ENCODE results near the gene TBC1D16. TPM values are rescaled to one million over a fixed set of nuclear protein-coding genes. Genes with fewer than 3 reads are reported as not detected.

The TBC1D16 gene
- total RNA-seq, 2 donors from 2014 or later: 1.6 to 1.8 TPM

- Mint-ChIP-seq H3K36me3 (ENCODE audit: low read depth) (no peaks in the 10 kb centered on the region), H3K9me3 (no peaks in the 10 kb centered on the region), H3K27ac (no peak overlapping the region), H3K27me3 (no peaks in the 10 kb centered on the region), H3K4me1 (no peaks in the 10 kb centered on the region), H3K4me3 (no peak overlapping the region)
- no peak for ATAC-seq (replicated peaks)
Observed at GRCh38 chr17:80024206-80024972, 11.3 kb downstream of the TBC1D16 start.

DNA sequence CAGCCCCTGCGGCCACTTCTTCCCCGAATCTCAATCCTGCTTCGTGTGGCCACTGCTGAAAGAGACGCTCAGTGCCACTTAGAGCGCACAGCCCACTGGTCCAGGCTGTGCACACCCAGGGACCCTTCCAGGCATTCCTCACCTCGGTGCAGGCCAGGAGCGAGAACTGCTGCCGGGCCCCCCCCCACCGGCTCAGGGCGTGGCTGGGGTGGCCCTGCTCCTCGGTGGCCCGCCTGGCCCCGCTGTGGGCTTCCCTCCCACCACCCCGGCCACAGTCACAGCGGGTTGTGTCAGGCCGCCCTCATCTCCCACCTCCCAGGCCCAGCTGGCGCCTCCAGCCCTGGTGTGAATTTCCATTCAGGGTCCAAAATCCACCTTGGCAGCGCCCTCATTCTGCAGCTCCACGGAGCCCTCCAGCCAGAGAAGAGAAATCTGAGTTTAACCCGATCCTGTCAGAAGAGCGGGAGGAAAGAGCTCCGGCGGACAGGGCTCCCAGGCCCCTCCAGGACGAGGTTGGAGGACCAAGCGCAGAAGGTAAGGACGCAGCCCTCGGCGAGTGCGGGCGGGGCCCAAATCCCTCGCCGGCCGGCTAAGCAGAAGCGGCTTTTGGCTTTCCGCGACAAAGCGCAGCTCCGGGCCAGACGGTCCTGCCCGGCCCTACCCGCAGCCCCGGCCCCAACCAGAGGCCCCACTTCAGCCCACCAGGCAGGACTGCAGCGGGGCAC lies 12.0 kb downstream of the TBC1D16 start:
- no peak overlapping the region for H3K27ac Mint-ChIP-seq
- no peak for ATAC-seq (replicated peaks)
- no peaks in the 10 kb centered on the region for H3K4me1 Mint-ChIP-seq
- H3K4me3 Mint-ChIP-seq: no peak overlapping the region
- no peaks in the 10 kb centered on the region for H3K9me3 Mint-ChIP-seq
- no peaks in the 10 kb centered on the region for H3K27me3 Mint-ChIP-seq
- H3K36me3 Mint-ChIP-seq (ENCODE audit: low read depth): no peaks in the 10 kb centered on the region

DNA sequence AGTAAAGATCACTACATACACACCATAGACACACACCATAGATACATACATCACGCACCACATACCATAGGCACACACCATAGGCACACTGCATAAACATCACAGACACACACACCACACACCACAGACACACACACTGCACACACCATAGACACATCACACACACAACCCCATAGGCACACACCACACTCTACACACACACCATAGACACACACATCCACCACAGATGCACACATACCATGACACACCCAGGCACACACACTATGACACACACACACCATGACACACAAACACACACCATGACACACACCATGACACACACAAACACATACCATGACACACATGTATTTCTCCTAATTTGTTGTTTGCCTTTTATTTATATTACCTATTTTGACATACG lies 14.1 kb downstream of the TBC1D16 start:
- no peaks in the 10 kb centered on the region for H3K9me3 Mint-ChIP-seq
- no peaks in the 10 kb centered on the region for H3K27me3 Mint-ChIP-seq
- H3K4me1 Mint-ChIP-seq: no peaks in the 10 kb centered on the region
- no peak for ATAC-seq (replicated peaks)
- no peak overlapping the region for H3K4me3 Mint-ChIP-seq
- H3K36me3 Mint-ChIP-seq (ENCODE audit: low read depth): no peaks in the 10 kb centered on the region
- H3K27ac Mint-ChIP-seq: no peak overlapping the region

DNA sequence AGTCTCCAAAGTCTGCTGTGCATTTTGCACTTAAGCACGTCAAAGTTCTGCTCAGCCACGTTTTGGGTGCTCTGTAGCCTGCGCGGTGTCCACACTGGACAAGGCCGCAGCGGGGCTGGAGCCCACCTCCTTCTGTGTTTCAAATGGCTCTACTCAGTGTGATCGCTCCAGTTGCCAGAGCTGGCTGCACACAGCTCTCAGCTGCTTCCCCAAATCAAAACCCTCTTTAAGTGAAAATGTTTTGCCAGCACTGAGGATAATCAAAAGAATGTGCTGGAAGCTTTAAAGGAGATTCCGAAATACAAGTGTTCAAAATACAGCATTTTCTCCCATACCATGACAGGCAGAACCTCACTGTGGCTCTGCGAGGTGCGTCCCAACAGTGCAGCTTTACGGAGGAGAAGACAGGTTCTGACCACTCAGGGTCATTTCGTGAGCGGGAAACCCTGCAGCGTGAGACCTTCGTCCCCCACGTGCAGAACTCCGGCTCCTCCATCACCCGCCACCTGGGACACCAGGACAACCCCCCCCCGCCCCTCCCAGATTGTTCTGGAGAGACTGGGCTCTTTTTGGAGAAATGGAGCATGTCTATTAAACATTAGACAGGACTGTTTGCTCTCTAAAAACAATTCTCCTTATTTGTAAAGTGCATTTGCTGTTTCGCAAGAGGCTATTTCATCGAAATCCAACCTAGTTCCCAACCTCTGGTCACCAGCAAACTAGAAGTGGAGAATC lies 16.6 kb downstream of the TBC1D16 start:
- no peaks in the 10 kb centered on the region for H3K4me1 Mint-ChIP-seq
- H3K27me3 Mint-ChIP-seq: no peaks in the 10 kb centered on the region
- no peaks in the 10 kb centered on the region for H3K9me3 Mint-ChIP-seq
- no peak overlapping the region for H3K27ac Mint-ChIP-seq
- ATAC-seq (replicated peaks): no peak
- no peaks in the 10 kb centered on the region for H3K36me3 Mint-ChIP-seq (ENCODE audit: low read depth)
- no peak overlapping the region for H3K4me3 Mint-ChIP-seq

DNA sequence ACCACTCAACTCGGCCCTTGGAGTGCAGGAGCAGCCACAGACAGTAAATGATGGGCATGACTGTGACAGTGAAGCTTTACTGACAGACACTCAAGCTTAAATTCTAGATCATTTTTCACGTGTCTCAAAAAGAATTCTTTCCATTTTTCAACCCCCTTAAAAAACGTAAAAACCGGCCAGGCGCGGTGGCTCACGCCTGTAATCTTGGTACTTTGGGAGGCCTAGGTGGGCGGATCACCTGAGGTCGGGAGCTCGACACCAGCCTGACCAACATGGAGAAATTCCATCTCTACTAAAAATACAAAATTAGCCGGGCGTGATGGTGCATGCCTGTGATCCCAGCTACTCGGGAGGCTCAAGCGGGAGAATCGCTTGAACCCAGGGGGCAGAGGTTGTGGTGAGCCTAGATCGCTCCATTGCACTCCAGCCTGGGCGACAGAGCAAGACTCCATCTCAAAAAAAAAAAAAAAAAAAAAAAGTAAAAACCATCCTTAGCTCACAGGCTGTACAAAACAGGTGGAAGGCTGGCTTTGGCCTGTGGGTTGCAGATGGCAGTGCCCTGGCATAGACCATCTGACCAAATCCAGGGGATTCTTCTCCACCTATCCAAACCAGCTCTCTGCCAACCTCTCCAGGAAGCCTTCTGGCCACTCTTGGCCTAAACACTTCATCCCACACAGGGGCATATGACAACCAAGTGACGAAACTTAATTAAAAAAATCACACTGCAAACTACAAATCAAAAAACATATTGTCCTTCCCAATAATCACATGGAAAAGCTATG lies 18.3 kb downstream of the TBC1D16 start:
- Mint-ChIP-seq H3K4me1 (no peaks in the 10 kb centered on the region), H3K36me3 (ENCODE audit: low read depth) (no peaks in the 10 kb centered on the region), H3K27me3 (no peaks in the 10 kb centered on the region), H3K4me3 (no peak overlapping the region), H3K9me3 (no peaks in the 10 kb centered on the region), H3K27ac (no peak overlapping the region)
- no peak for ATAC-seq (replicated peaks)

DNA sequence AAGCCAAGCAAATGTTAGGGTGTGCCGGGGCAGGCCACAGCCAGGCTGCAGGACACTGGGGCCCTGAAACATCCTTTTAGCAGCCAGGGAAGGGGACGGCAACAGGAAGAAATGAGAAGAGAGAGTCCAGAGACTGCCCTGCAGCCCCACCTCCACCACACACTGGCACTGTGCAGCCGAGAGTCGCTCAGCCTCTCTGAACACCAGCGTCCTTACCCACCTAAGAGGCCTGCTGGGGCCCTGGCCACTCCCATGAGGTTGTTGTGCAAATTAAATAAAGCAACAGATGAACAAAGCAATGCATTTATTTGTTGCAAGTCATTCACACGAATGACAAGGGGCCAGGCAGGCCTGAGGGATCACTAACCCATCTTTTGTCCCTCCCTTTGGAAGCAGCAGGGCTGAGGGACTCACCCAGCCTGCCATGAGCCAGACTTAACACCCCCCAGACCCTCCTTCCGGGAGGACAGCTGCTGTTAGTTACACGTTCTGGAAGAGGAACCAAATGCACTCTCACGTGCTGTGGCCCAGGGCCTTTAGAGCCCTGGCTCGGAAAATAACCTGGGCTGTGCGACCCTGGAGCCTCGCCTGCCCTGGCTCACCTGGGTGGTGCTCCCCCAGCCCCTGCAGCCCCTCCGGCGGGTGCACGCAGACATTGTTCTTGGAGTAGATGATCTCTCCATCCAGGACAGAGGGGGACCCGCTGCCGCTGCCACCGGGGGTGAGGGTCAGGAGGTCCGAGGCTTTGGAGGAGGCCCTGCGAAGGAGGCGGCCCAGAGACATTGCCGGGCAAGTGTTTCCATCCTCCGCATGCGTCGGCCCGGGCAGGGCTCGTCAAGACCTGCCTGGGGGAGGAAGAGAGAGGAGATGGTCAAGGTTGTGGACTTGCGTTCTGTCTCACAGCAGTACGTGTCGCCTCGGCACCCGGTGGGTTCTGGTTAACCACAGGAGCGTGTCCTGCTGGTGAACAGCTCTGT lies 22.6 kb downstream of the TBC1D16 start:
- H3K9me3 Mint-ChIP-seq: no peaks in the 10 kb centered on the region
- no peak for ATAC-seq (replicated peaks)
- H3K27me3 Mint-ChIP-seq: no peaks in the 10 kb centered on the region
- H3K4me1 Mint-ChIP-seq: no peaks in the 10 kb centered on the region
- no peak overlapping the region for H3K4me3 Mint-ChIP-seq
- H3K27ac Mint-ChIP-seq: no peak overlapping the region
- H3K36me3 Mint-ChIP-seq (ENCODE audit: low read depth): no peaks in the 10 kb centered on the region

- H3K9me3 Mint-ChIP-seq: no peaks in the 10 kb centered on the region
- H3K4me3 Mint-ChIP-seq: no peak overlapping the region
- no peaks in the 10 kb centered on the region for H3K27me3 Mint-ChIP-seq
- no peak overlapping the region for H3K27ac Mint-ChIP-seq
- no peaks in the 10 kb centered on the region for H3K4me1 Mint-ChIP-seq
- no peaks in the 10 kb centered on the region for H3K36me3 Mint-ChIP-seq (ENCODE audit: low read depth)
- ATAC-seq (replicated peaks): no peak
Observed at GRCh38 chr17:80011989-80012555, 23.6 kb downstream of the TBC1D16 start.

DNA sequence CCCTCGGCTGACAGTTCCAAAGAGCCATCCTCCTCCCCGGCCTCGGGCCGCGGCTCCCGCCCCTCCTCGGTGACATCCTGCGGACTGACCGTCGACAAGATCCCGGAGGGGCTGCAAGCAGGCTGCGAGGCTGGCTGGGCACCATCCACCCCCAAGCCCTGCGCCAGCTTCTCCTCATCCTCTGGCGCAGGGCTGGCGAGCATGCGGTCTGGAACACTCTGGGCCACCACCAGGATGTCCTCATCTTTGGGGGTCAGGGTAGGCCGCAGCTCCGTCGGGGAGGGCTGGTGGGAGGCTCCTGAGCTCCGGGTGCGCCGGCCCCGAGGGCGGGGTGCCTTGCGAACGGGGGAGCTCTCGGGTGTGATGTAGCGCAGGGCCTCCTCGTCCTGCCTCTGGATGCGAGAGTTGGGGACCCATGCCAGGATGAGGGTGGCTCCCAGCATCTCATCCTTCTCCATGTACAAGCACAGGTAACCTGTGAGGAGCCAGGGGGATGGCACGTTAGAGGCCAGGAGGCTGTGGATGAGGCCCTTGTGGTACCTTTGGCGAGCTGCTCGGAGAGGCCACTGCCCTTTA lies 25.3 kb downstream of the TBC1D16 start:
- ATAC-seq (replicated peaks): no peak
- H3K27me3 Mint-ChIP-seq: no peaks in the 10 kb centered on the region
- peaks cover 5% of the 10 kb centered on the region for H3K4me1 Mint-ChIP-seq
- H3K9me3 Mint-ChIP-seq: no peaks in the 10 kb centered on the region
- no peak overlapping the region for H3K4me3 Mint-ChIP-seq
- no peak overlapping the region for H3K27ac Mint-ChIP-seq
- no peaks in the 10 kb centered on the region for H3K36me3 Mint-ChIP-seq (ENCODE audit: low read depth)

DNA sequence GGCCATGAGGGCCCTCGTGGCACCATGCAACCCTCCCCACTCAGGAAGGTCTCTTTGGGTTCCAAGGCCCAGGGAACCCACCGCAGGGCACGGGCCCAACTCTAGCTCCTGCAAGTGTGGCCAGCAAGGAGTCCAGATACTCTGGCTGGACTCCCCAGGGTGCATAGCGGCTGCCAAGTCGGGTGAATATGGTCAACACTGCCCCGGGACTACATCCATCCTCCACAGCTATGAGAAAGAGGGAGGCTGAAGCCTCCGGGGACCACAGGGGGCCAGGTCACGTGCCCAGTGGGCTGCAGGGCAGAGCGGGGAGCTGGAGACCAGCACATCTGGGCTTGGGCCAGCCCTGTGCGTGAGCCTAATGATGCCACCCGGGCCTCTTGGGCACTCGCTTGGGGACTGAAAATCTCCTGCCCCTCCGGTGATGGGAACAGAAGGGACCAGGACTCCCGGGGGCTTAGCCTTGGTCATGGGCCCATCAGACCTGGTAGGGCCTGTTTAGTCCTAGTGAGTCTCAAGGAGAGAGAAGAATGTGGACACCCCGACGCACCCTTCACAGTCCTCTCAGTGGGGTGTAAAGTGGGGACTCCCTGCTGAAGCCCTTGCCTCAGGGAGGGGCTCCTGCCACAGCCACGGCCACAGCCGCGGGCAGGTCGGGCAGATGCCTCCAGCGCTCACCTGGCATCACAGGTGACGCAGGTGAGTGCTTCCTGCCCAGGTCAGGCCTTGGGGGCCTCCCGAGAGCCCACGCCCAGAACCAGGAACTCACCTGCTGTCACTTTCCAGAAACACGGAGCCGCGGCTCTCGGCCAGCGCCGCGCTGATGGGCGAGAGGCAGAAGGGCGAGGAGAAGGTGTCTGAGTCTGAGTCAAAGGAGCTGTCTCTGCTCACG lies 26.0 kb downstream of the TBC1D16 start:
- H3K4me1 Mint-ChIP-seq: peaks cover 5% of the 10 kb centered on the region
- ATAC-seq (replicated peaks): no peak
- H3K27ac Mint-ChIP-seq: no peak overlapping the region
- H3K36me3 Mint-ChIP-seq (ENCODE audit: low read depth): no peaks in the 10 kb centered on the region
- no peaks in the 10 kb centered on the region for H3K9me3 Mint-ChIP-seq
- H3K4me3 Mint-ChIP-seq: no peak overlapping the region
- no peaks in the 10 kb centered on the region for H3K27me3 Mint-ChIP-seq

DNA sequence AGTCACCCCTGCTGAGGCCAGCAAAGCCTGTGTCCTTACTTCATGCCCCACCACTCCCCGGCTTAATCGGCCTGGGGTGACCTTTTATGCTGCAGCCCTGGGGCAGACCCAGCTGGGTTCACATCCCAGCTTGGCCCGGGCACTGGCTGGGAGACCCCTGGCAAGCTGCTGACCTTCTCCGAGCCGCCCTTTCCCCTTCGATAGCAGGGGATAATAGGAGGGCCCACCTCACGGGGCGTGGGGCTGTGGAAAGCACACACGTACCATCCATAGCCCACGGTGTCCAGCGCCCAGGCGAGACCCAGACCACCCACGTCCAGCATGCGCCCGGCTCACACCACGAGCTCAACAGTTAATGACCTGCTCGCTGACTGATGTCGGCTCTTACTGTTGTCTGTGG lies 26.8 kb downstream of the TBC1D16 start:
- Mint-ChIP-seq H3K4me1 (peaks cover 5% of the 10 kb centered on the region), H3K27me3 (no peaks in the 10 kb centered on the region), H3K27ac (no peak overlapping the region), H3K4me3 (no peak overlapping the region), H3K36me3 (ENCODE audit: low read depth) (no peaks in the 10 kb centered on the region), H3K9me3 (no peaks in the 10 kb centered on the region)
- no peak for ATAC-seq (replicated peaks)

- peaks cover 5% of the 10 kb centered on the region for H3K4me1 Mint-ChIP-seq
- no peak overlapping the region for H3K4me3 Mint-ChIP-seq
- H3K9me3 Mint-ChIP-seq: no peaks in the 10 kb centered on the region
- no peak overlapping the region for H3K27ac Mint-ChIP-seq
- H3K36me3 Mint-ChIP-seq (ENCODE audit: low read depth): no peaks in the 10 kb centered on the region
- H3K27me3 Mint-ChIP-seq: no peaks in the 10 kb centered on the region
- peak; percentile 90 for ATAC-seq (replicated peaks)
Observed at GRCh38 chr17:80008383-80008840, 27.3 kb downstream of the TBC1D16 start.

DNA sequence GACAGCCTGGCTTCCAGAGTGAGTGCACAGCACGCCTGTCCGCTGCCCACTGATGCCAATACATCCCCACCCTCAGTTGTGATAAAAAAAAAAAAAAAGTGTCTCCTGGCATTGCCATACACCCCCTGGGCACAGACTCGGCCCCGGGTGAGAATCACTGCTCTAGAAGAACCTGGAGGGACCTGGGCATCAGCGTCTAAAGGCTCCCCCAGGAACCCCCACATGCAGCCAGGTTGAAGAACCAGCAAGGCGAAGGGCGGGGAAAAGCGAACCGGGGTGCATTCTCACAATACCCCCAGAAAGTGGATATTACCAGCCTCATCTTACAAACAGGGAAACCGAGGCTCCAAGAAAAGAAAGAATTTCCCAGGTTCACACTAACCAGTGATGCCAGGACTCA lies 27.7 kb downstream of the TBC1D16 start:
- Mint-ChIP-seq H3K36me3 (ENCODE audit: low read depth) (no peaks in the 10 kb centered on the region), H3K27ac (no peak overlapping the region), H3K4me1 (peaks cover 5% of the 10 kb centered on the region), H3K4me3 (no peak overlapping the region), H3K9me3 (no peaks in the 10 kb centered on the region), H3K27me3 (no peaks in the 10 kb centered on the region)
- no peak for ATAC-seq (replicated peaks)

Measured in activated T-helper 17 cell treated with anti-CD3 and anti-CD28 coated beads, Interleukin-2, amount 50 U/mL, for 72 hours (primary cell).